ENCODE data around the gene DPF3. TPM values are rescaled to one million over a fixed set of nuclear protein-coding genes. Genes with fewer than 3 reads are reported as not detected.

Gene DPF3
- total RNA-seq, 2 experiments from 2014 or later = 0.27 to 0.31 TPM

DNA sequence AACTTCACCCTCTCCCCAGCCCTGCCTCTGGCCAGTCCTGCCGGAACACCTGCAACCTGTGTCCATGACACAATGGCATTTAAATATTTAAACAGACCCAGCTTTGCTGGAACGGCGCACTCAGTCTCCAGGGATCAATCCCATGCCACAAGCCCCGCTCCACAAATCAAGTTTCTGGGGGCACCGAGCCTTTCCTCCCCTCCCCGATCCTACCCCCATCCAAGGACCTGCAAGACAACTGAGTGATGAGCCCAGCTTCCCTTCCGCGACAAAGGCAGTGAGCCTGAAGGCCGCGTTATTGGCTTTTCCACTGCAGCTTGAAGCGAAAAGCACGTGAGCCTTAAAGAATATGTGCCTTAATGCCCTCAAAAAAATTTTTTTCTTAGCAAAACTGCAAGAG, 185.7 kb downstream of the DPF3 start:
- Mint-ChIP-seq H3K27me3 (no peaks in the 10 kb centered on the region), H3K36me3 (ENCODE audit: low read depth) (no peaks in the 10 kb centered on the region), H3K4me3 (no peak overlapping the region), H3K4me1 (ENCODE audit: low read depth) (no peaks in the 10 kb centered on the region), H3K27ac (no peak overlapping the region), H3K9me3 (no peaks in the 10 kb centered on the region)
- Histone ChIP-seq H3K9me3 (ENCODE audit: control insufficient read depth in 1 of 2, insufficient read depth in 1 of 2, low read length in 2 of 2) (no peaks in the 10 kb centered on the region), H3K27me3 (ENCODE audit: control insufficient read depth in 1 of 2, insufficient read depth in 2 of 2, low read length in 2 of 2) (no peaks in the 10 kb centered on the region), H3K4me3 (ENCODE audit: low read length) (no peak overlapping the region), H3K4me1 (ENCODE audit: insufficient read depth, low read length) (no peaks in the 10 kb centered on the region), H3K27ac (ENCODE audit: low read depth in 1 of 2, low read length in 2 of 2) (no peak overlapping the region), H3K36me3 (ENCODE audit: insufficient read depth, low read length) (no peaks in the 10 kb centered on the region)
- CTCF ChIA-PET = no interaction called here
- POLR2A ChIA-PET = no interaction called here
- TF ChIP-seq, protein P1, sequence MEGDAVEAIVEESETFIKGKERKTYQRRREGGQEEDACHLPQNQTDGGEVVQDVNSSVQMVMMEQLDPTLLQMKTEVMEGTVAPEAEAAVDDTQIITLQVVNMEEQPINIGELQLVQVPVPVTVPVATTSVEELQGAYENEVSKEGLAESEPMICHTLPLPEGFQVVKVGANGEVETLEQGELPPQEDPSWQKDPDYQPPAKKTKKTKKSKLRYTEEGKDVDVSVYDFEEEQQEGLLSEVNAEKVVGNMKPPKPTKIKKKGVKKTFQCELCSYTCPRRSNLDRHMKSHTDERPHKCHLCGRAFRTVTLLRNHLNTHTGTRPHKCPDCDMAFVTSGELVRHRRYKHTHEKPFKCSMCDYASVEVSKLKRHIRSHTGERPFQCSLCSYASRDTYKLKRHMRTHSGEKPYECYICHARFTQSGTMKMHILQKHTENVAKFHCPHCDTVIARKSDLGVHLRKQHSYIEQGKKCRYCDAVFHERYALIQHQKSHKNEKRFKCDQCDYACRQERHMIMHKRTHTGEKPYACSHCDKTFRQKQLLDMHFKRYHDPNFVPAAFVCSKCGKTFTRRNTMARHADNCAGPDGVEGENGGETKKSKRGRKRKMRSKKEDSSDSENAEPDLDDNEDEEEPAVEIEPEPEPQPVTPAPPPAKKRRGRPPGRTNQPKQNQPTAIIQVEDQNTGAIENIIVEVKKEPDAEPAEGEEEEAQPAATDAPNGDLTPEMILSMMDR (IDR thresholded peaks at IDR 0.05) = no peak
- DNase-seq (no peak), ATAC-seq (ENCODE audit: poor library complexity) (no peak)
- intact Hi-C loops (cut with DNase I, micrococcal nuclease) = no loop called here

DNA sequence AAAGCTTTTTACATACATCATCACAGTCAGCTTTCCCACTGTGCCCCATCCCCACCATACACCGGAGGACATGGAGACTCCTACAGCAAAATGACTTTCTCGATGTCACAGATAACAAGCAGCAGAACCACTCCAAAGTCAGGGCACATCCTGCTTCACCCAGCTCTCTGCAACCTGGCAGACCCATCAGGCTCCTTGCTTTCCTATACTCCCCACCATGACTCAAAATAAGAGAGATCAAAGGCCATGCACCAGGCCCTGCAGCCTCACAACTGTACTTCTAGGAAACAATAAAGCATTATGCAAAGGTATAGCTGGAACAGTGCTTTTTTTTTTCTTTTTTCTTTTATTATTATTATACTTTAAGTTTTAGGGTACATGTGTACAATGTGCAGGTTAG, 187.4 kb downstream of the DPF3 start:
- Histone ChIP-seq H3K9me3 (ENCODE audit: control insufficient read depth in 1 of 2, insufficient read depth in 1 of 2, low read length in 2 of 2) (no peaks in the 10 kb centered on the region), H3K4me1 (ENCODE audit: insufficient read depth, low read length) (no peaks in the 10 kb centered on the region), H3K4me3 (ENCODE audit: low read length) (no peak overlapping the region), H3K36me3 (ENCODE audit: insufficient read depth, low read length) (no peaks in the 10 kb centered on the region), H3K27me3 (ENCODE audit: control insufficient read depth in 1 of 2, insufficient read depth in 2 of 2, low read length in 2 of 2) (no peaks in the 10 kb centered on the region), H3K27ac (ENCODE audit: low read depth in 1 of 2, low read length in 2 of 2) (no peak overlapping the region)
- no peak overlapping the region for H3K27ac Mint-ChIP-seq
- TF ChIP-seq, protein P1 (IDR thresholded peaks at IDR 0.05) = no peak
- DNase-seq = no peak
- H3K4me1 Mint-ChIP-seq (ENCODE audit: low read depth) = no peaks in the 10 kb centered on the region
- H3K27me3 Mint-ChIP-seq = no peaks in the 10 kb centered on the region
- ChIA-PET POLR2A (no interaction called here), CTCF (no interaction called here)
- no peaks in the 10 kb centered on the region for H3K9me3 Mint-ChIP-seq
- H3K36me3 Mint-ChIP-seq (ENCODE audit: low read depth) = no peaks in the 10 kb centered on the region
- no peak for ATAC-seq (ENCODE audit: poor library complexity)
- no peak overlapping the region for H3K4me3 Mint-ChIP-seq
- intact Hi-C loops (cut with DNase I, micrococcal nuclease) = no loop called here

DNA sequence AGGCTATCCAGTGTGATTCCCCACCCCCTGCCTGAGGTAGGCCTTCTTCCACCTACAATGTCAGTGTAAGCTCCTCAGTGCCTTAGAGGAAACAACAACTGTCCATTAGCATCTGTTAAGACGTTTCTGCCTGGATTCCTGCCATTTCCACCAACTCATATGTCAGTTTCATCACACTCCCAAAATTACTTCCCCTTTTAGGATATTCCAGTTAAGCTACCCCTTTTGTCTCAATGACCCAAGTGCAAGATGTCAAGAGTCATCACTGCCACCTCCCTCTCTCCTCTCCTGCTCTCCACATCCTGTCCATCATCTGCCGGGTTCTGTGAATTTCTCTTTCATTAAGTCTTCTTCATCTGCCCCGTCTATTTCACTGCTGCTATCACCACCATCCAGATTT, 189.4 kb downstream of the DPF3 start:
- Mint-ChIP-seq H3K36me3 (ENCODE audit: low read depth) (no peaks in the 10 kb centered on the region), H3K4me3 (no peak overlapping the region), H3K9me3 (no peaks in the 10 kb centered on the region), H3K4me1 (ENCODE audit: low read depth) (no peaks in the 10 kb centered on the region), H3K27ac (no peak overlapping the region), H3K27me3 (no peaks in the 10 kb centered on the region)
- intact Hi-C loops (cut with DNase I, micrococcal nuclease) = no loop called here
- Histone ChIP-seq H3K4me3 (ENCODE audit: low read length) (no peak overlapping the region), H3K4me1 (ENCODE audit: insufficient read depth, low read length) (no peaks in the 10 kb centered on the region), H3K27me3 (ENCODE audit: control insufficient read depth in 1 of 2, insufficient read depth in 2 of 2, low read length in 2 of 2) (no peaks in the 10 kb centered on the region), H3K9me3 (ENCODE audit: control insufficient read depth in 1 of 2, insufficient read depth in 1 of 2, low read length in 2 of 2) (no peaks in the 10 kb centered on the region), H3K27ac (ENCODE audit: low read depth in 1 of 2, low read length in 2 of 2) (no peak overlapping the region), H3K36me3 (ENCODE audit: insufficient read depth, low read length) (no peaks in the 10 kb centered on the region)
- ChIA-PET CTCF (no interaction called here), POLR2A (no interaction called here)
- ATAC-seq (ENCODE audit: poor library complexity) = no peak
- TF ChIP-seq, protein P1 (IDR thresholded peaks at IDR 0.05) = no peak
- no peak for DNase-seq
